Superior temporal gyrus (tissue), 1 donor: Measurements from ENCODE around the gene NLRP6.
"Not testable (repeated sequence)": the region's sequence is repeated elsewhere in the genome, so short reads cannot be mapped to it uniquely, and the experiment has no call there.

Experiments used
- DNase-seq: peaks from one replicate; pipeline ENCODE4 v3.0.0-alpha.2; 2016; ENCODE audit errors: extremely low spot score

Gene NLRP6

DNA sequence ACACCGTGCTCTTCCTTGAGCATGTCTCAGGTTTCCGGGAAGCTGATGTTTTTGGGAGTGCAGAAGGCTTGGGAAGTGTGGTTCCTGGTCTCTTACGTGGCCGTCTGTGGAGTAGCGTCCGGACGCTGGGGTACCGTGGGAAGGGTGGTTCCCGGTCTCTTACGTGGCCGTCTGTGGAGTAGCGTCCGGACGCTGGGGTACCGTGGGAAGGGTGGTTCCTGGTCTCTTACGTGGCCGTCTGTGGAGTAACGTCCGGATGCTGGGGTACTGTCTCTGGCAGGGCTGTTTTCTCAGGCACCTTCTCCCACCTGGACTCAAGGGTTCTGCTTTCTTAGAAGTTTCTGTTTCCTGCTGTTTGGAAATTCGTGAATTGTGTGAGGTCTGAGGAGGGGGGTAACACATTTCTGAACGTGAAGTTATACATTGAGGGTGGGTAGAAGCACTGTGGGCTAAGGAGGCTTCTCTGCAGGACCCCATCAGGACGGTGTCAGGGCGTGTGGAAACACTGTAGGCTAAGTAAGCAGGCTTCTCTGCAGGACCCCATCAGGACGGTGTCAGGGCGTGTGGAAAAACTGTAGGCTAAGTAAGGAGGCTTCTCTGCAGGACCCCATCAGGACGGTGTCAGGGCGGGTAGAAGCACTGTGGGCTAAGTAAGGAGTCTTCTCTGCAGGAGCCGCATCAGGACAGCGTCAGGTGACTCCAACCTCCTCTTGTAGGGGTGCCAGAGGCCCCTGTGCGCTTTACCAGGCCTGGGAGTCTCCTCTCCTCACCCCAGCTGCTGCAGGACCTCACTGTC lies 47.8 kb downstream of the NLRP6 start:
- DNase-seq: no peak

DNA sequence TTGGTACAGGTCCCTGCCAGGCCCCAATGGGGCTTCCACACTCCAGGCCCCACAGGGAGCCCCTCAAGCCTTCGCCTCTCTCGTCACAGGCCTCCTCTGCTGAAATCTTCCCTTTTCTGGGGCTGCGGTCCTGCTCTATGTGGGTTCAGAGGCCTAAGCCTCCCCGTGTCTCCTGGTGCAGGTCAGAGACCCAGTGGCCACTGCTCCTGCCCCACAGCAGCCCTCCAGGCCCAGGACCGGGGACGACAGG lies 48.3 kb downstream of the NLRP6 start:
- no peak for DNase-seq

DNA sequence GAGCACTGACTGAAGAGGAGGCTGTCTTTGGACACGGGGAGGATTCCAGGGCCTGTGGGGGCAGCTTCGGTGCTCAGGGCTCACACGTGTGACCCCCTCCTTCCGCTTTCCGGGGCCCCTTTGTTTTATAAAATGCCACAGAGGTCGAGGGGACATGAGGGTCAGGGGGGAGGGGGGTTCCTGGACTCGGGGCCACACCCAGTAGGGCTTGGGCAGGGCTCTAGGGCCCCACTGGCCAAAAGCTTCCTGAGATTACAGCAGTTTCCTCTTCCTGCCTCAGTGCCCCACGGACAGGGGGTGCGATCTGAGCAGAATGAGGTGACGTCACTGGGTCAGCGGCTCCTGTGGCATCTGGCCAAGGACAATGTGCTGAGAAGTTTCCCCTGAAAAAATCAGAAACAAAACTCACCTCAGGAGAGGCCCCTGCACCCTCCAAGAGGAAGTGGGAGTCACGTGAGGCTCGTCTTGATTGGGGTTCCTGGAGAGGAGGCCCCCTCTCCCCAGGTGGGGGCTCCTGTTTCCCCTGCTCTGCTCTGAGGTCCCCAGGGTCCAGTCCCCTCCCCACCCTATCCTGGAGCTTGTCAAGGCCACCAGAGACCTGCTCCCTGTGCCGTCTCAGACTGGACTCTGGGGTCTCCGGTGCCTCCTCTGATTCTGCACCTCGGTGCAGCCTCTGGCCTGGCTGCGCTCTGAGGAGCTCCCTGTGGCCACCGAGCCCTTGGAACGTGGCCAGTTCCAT lies 48.8 kb downstream of the NLRP6 start:
- DNase-seq: no peak

DNA sequence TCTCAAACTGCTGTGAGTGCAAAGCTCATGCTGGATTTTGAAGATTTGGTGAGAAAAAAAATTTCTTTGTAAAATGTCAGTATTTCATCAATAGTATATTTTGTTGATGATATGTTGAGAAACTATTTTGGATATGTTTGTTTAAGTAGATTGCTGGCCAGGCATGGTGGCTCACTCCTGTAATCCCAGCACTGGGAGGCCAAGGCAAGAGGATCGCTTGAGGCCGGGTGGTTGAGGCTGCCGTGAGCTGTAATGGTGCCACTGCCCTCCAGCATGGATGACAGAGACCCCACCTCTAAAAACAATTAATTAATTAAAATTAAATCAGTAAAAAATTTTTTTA lies 49.3 kb downstream of the NLRP6 start:
- DNase-seq: no peak

DNA sequence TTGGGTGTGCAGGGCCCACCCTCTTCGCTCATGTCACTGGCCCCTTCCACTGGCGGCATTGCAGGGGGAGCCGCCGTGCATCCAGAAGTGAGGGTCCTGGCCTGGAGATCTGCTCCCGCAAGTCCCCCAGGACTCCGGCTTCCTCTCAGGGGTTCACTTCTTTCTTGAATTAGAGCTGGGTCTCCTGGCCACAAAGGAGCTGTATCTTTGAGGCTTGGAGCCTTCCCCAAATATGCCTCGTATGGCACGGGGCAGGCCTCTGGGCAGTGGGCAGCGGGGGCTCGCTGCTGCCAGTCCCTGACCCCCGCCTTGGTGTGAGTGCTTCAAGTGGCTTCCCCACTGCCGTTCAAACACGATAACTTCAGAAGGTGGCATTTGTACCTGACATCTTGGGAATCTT lies 49.8 kb downstream of the NLRP6 start:
- no peak for DNase-seq

DNA sequence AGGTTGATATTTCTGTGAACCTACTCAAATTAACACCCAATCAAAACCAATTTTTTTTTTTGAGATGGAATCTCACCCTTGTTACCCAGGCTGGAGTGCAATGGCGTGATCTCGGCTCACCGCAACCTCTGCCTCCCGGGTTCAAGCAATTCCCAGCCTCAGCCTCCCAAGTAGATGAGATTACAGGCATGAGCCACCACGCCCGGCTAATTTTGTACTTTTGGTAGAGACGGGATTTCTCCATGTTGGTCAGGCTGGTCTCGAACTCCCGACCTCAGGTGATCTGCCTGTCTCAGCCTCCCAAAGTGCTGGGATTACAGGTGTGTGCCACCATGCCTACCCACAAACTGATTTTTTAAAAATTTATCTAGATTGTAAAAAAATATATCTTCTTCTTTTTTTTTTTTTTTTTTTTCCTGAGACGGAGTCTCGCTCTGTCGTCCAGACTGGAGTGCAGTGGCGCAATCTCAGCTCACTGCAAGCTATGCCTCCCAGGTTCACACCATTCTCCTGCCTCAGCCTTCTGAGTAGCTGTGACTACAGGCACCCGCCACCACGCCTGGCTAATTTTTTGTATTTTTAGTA lies 50.4 kb downstream of the NLRP6 start:
- DNase-seq: not testable (repeated sequence)

DNA sequence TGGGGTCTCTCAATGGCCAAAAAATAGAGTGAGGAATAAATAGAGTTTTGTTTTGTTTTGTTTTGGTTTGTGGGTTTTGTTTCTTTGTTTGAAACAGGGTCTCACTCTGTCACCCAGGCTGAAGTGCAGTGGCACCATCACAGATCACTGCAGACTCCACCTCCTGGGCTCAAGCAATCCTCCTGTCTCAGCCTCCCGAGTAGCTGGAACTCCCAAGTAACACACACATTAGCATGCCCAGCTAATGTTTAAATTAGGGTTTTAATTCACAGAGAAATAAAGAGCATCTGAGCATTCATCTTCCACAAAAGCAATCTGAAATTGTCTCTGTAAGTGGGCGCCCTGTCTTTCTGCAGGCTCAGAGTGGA lies 51.7 kb downstream of the NLRP6 start:
- no peak for DNase-seq

DNA sequence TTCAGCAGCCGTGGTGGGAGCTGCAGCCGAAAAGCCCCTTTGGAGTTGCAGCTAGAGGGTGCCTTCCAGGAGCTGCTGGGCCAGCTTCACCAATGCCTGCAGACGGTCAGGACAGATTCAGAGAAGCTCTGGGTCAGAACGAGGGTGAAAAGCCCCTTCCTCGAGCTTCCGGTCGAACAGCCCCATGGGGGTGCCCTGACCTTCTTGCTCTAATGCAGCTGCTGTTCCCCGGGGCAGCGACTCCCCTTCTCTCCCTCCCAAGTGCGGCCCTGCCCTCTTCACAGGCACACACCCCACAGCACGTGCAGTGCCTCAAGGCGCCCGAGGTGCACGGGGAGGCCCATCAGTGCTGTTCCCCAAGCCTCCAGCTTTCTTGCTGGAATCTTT lies 52.1 kb downstream of the NLRP6 start:
- no peak for DNase-seq

DNA sequence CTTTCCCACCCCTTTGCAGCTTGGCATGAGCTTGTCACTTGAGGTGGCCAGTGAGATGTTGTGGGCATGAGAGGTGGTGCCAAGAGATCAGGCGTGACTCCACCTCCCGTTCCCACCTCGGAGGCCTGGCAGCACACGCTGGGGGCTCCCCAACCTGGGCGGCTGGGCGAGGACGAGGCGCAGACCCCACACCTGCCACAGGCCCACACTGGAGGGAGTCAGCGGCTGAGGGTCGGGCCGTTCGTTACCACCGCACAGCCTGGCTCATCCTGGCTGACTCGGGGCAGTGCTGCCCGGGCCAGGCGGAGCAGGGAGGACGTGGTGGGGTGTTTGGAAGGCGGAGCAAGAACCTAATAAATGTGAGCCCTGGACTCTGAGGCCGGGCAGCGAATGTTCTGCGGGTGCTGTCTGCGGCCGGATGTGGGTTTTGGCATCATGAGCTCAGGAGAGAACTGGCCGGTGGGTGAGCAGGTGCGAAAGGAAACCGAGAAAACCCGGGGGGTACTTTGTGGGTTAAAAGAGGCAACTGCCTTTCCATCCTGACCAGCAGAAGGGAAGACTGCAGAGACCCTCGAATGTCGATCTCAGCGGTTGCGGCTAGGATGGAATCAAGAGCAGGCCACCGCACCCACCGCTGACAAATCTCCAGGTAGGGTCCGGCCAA lies 52.6 kb downstream of the NLRP6 start:
- no peak for DNase-seq

DNA sequence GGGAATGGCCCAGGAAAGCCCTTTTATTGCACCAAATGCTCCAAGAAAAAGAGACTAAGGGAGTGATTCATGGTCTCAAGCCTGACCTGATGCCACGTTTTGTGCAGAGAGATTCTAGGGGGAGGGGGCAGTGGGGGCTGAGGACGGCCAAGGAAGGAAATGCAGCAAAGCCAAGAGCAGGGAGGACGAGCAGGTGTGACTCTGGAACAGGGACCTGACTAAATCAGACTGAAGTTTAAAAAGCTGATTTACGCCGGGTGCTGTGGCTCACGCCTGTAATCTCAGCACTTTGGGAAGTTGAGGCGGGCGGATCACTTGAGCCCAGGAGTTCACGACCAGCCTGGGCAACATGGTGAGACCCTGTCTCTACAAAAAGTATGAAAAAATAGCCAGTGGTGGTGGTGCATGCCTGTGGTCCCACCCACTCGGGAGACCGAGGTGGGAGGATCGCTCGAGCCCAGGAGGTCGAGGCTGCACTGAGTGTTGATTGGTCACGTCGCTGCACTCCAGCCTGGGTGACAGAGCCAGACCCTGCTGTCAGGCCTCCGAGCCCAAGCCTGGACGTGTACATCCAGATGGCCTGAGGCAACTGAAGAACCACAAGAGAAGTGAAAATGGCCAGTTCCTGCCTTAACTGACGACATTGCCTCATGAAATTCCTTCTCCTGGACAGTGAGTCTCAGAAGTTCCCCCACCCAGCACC lies 53.3 kb downstream of the NLRP6 start:
- DNase-seq: no peak

DNA sequence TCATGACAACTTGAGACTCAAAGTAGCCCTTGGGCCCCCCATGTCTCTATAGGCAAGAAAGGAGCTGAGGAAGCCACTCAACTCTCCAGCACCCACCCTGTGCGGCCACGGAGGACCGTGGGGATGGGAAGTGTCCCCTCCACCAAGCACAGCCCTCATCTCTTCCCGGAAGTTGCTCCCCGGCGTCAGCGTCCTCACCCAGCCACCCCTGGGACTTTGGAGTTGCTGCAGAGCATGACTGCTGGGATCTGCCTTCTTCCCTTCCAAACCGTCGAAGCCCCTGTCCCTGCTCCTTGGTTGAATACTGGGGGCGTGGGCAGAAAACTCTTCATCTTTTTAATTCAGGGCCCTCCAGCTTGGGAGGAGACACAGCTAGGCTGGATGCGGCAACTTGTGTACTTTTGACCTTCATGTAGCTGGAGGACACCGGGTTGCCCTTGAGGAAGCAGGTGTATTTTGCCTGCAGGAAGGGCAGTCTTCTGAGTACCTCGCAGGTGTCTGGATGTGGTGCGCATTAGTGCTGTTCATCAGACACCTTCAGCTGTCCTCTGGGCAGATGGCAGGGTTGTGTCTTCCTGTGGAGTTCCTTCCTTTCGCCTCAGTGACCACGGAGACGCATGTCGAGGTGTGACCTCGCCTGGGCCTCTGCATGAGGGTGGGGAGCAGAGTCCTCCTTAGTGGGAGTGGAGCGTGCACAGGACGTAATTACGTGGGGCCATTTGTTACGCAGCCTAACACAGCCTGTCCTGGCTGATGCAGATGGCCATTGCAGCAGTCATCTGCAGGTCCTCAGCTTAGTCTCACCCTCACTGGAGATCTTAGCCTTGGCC lies 54.7 kb downstream of the NLRP6 start:
- DNase-seq: no peak

DNA sequence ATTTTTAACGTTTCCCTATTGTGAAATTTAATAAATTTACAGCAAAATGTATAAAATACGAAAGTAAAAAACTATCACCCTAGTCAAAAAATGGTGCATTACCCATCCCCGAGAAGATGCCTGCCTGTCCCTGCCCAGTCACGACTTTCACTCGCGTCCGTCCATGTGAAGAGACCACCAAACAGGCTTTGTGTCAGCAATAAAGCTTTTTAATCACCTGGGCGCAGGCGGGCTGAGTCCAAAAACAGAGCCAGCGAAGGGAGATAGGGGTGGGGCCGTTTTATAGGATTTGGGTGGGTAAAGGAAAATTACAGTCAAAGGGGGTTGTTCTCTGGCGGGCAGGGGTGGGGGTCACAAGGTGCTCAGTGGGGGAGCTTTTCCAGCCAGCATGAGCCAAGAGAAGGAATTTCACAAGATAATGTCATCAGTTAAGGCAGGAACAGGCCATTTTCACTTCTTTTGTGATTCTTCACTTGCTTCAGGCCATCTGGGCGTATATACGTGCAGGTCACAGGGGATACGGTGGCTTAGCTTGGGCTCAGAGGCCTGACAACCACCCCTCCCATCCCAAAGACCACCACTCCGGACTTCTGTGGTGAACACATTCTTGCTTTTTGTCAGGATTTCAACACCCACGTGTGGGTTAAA lies 55.5 kb downstream of the NLRP6 start:
- not testable (repeated sequence) for DNase-seq

DNA sequence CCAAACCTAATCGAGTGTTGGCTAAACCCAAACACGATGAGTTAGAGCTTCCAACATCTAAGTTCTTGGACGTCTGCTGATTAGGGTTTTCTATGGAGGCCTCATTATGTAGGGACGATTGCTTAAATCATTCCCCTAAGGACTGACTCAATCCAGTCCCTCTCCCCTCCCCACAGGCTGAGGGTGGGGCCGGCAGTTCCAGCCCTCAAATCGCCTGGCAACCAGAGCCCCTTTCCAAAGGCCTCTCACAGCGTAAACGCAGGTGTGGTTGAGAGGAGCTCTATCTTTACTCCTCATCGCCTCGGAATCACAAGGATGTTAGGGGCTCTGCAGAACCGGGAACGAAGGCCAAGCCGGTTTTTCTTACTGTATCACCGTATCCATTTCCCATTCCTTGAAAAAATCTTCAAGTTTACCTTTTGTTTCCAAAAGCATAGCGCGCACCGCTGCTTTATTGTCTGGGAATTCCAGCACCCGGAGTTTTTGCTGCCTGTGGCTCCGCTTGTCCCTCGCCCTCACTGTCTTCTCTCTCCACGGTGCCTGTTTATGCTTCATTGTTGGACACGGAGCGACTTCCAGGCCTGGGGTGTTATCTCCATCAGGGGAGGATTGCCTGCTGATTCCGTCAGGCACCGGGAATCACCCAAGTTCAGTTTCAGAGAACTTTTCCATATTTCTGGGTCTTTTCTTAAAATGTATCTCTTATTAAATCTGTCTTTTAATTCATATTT lies 56.2 kb downstream of the NLRP6 start:
- DNase-seq: no peak
